Hippocampal formation (tissue), 2 donors: ENCODE data around the gene NINJ2.

Experiments used
- DNase-seq, 2 donors: peaks; one replicate each; lab custom pipeline; 2025; lab: John Stamatoyannopoulos, UW

NINJ2 gene

DNA sequence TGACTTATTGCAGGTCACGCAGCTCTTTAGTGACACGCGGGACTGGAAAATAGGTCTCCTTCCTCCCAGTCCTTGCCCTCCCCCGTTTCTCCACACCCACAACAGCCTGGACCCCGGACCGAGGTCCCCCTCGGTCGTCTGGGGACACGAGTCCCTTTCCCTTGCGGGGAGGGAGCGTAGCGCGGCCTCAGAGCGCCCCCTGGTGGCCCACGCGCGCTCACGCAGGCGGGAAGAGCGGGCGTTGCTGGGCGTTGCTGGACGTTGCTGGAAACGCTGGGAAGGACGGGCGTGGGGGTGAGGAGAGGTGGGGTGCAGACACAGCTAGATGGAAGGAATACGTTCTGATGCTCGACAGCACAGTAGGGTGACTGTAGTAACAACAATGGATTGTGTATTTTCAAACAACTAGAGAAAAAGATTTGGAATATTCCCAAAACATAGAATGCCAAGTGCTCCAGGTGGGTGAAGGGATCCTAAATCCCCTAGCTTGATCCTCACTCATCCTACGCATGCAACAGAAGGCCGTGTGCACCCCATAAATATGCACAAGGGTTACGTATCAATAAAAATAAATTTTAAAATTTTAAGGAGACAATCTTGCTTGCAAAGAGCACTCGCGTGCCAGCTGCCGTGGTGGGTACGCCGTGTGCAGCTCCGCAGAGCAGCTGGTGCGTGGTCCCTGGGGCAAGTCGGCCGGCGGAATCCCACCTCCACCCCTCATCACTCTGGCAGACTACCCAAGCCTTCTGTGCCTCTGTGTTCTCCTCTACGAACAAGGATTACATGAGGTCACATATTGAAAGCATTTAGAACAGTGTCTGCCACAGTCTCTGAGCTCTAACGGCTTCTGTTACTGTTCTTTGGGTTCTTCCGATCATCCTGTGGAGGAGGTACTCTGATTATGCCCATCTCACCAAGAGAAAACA is 116.1 kb downstream of the NINJ2 start:
- peak; percentile 36 to 50 for DNase-seq

DNA sequence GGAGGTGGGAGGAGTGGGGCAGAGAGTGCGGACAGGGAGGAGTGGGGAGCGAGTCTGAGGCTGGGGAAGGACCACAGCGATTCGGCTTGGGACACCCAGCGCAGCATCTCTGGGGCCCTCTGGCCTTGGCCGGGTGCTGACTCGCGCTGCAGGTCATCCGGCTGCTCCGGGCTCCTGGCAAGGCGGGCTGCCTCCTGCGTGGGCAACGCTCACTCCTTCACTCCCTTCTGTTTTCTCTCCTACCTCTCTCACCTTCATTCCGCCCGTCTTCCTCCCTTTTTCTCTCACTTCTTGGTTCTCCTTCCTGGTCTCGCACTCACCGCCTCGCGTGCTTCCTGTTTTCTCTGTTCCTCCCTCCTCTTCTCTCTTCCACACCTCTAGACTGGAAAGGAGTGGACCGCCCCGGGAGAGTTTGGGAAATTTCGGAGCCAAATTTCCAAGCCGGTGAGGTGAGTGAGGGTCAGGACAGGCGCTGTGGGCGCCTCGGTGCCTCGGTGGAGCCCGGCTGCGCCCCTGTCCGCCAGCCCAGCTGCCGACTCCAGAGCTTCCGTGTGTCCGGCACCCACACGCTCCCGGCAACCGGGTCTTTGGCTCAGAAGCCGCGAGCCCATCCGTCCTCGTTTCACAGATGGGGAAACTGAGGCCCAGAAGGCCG is 116.9 kb downstream of the NINJ2 start:
- no peak for DNase-seq

DNA sequence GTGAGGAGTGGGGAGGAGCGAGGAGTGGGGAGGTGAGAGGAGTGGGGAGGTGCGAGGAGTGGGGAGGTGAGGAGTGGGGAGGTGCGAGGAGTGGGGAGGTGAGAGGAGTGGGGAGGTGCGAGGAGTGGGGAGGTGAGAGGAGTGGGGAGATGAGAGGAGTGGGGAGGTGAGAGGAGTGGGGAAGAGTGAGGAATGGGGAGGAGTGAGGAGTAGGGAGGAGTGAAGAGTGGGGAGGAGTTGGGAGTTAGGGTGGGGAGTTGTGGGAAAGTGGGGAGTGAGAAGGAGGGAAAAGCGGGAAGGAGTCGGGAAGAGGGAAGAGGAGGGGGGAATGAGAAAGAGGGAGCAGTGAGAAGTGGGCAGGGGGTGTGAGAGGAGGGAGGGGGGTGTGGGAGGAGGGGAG is 117.4 kb downstream of the NINJ2 start:
- DNase-seq, result no peak

DNA sequence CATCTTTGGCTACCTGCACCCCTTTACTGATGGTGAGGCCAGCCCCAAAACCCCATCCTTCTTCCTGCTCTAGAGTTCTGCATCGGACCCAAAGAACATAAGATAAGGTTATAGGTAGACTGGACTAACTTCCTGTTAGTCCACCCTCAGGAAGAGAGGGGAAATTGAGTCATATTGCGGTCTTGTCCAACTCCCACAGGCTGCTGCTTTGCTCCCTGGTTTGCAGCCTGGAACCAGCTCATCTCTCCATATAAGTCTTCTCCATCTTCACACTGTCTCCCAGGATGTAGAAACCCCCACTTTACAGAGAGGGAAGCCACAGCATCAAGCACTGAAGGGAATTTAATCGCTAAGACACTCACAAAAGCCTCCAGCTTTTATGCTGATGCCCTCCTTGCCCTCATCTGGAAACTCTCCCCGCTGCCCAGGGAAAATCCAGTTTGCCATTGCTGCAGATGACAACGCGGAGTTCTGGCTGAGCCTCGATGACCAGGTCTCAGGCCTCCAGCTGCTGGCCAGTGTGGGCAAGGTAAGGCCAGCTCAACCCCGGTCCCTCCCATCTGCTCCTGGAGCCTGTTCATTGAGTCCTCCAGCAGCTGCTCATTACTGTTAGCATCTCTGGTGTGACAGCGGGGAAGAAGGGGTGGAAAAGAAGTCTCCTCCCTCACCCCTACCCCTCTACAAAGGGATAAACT is 118.2 kb downstream of the NINJ2 start:
- no peak for DNase-seq

DNA sequence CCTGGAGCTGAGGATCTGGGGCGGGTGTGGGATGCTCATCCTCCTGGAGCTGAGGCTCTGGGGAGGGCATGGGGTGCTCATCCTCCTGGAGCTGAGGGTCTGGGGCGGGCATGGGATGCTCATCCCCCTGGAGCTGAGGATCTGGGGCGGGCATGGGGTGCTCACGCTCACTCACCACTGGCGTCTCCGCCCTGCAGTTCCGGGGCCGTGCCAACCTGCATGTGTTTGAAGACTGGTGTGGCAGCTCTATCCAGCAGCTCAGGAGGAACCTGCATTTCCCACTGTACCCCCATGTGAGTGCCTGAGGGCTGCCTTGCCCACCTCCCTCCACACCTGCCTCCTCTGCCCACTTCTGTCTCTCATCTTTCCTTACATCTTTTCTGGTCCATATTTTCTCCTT is 119.1 kb downstream of the NINJ2 start:
- DNase-seq, result no peak

DNA sequence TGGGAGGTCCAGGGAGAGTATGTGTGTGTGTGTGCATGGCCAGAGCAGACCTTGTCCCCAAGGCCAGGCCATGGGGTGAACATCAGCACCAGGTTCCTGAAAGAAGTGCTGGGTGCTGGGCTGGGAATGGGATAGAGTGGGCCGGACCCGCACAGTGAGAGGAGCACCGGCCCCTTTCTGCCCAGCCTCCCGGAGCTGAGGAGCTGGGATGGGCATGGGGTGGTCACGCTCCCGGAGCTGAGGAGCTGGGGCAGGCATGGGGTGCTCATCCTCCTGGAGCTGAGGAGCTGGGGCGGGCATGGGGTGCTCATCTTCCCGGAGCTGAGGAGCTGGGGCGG is 120.2 kb downstream of the NINJ2 start:
- no peak for DNase-seq

DNA sequence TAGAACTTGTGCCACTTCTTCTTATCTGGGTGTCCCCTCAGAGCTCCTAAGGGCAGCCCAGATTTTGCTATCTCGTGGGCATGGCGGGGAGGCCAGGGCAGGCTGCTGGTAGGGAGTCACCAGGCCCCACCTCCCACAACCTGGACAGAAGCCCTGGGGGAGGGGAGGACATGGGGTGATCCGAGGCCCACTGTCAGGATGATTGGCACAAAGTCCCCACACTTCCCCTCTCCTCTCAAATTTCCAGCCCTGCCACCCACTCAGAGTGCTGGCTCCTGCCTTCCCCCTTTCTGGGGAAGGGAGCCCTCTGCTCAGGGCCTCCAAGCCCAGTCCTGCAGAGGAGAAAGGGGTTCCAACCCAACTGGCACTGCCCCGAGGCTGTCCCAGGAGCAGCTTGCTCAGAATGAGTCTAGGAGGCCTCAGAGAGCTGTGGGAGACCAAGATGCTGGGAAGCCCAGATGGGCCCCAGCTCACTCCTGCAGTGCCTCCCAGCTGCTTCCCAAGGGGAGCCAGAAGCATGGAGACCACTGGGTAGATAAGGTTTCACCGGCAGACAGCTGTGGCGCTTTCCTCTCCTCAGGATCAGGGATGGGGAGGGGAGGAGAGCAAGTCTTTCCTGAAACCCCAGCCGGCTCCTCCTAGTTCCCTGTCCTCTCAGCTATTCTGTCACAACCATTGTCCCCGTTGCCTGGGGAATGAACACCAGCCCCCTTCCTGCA is 120.7 kb downstream of the NINJ2 start:
- DNase-seq, result no peak

DNA sequence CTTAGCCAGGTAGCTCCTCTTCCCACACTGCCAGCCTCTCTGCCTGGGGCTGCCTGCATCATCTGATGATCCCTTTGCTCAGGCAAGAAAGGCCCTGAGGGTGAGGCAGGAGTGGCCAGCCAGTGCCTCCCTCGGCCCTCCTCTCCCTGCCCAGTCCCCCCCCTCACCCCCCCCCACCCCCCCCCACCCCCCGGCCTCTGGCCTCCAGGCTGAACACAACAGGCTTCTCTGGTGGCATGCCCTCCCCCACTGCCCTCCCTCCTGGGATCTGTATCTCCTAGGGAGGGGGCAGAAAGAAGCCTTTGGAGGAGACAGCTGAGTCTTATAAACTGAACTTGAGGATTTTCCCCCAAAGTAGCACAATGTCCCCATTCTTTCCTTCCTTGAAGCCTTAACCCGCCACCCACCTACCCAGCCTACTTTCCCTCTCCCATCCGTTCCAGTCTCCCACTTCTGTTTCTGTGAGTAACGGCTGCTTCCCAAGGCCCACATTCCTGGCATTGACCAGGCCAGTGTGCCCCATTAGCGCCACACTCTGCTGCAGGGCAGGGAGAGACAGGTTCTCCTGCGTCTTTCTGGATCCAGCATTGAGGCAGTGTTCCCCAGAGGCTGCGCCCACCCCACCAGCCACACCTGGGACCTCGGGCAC is 121.4 kb downstream of the NINJ2 start:
- DNase-seq, result no peak

DNA sequence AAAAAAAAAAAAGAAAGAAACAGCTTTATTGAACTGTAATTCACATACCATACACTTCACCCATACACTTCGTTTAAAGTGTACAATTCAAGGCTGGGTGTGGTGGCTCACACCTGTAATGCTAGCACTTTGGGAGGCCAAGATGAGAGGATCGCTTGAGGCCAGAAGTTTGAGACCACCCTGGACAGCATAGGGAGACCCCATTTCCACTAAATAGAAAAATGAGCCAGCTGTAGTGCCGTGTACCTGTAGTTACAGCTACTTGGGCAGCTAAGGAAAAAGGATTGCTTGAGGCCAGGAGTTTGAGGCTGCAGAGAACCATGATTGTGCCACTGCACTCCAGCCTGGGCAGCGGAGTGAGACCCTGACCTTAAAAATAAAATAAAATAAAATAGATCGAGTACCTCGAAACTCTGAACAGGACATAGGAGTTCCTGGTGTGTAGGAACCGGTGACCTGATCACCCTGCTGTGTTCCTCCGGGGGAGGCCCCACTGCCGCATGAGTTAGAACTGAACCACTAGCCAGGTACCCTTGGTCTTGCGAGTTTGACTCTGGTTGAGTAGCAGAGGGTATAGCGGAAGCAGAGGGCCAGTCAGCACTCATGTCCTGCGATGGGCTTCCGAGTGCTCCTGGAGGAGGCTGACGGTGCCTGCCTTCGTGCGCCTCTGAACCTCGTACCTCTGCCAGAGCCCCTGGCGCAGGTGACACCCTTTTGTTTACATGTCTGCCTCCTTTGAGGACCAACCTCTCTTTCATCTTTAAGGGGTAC is 123.5 kb downstream of the NINJ2 start:
- DNase-seq, result no peak

DNA sequence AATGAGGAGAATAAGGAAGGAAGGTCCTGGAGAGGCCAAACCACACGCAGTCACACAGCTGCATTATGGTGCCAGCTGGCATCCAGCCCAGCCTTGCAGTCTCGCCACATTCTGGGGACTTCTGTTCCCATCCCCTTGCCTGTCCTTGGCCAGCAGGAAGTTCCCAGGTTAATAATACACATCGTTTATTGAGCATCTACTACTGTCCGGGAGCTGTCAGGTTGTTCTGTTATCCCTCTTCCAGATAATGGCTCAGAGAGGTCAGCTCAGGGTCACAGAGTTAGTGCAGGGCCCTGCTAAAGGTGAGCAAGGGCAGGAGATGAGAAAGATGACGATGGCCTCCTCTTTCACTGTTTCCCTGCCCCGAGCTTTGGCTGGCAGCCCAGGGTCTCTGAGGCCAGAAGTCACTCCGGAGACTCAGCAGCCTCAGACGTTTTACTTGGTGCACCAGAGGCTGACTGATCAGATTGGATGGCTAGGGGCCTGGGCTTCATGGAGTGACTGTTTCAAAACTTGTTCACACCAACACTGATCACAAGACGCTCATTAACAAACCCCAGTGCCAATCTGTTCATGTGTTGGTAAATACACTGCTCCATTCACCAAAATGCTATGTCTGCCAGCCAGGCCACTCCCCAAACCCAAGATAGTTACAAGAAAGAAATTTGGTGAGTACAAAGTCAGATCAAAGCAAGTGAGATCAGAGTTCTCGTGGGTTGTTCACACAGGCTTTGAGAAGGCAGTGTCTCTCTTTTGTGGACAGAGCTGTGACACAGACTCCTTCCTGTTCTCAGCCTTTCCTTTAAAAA is 124.3 kb downstream of the NINJ2 start:
- peak in 1 of 2 donors; percentile 34 for DNase-seq

DNA sequence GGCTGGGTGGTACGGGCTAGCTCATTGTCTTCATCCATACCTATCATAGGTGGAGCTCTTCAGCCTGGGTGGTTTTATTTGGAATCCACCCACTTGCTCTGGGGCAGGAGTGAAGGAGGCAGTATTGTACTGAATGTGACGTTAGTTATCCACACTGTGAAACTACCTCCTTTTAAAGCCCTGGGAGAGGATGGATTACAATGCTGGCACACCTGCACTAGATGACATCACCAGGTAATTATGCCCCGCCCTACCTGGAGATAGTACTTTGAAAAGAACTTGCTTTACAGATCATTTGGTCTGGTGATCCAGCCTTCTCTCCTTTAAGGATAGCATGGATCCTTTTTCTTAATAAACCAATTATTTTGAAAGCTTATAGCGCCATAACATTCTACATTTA is 125.5 kb downstream of the NINJ2 start:
- DNase-seq, result no peak

DNA sequence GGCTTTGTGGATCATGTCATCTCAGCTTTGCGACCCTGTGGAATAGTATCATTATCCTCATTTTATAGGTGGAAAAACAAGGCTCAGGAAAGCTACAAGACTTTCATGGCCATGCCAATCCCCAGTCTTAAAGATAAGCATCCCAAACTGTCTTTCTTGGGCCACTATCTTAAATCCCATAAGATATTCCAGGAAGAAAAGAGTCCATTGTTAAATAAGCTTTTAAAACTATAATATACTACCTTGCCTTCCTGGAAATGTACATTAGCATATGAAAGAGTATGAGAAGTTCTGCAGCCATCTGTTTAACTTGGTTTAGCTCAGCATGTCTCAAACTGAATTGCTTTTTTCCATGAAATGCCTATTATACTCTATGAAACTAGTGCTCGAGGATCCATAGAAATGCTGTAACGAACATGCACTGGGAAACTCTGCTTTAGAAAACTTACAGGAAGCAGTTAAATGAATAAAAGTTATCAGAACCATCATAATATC is 126.4 kb downstream of the NINJ2 start:
- no peak for DNase-seq

DNA sequence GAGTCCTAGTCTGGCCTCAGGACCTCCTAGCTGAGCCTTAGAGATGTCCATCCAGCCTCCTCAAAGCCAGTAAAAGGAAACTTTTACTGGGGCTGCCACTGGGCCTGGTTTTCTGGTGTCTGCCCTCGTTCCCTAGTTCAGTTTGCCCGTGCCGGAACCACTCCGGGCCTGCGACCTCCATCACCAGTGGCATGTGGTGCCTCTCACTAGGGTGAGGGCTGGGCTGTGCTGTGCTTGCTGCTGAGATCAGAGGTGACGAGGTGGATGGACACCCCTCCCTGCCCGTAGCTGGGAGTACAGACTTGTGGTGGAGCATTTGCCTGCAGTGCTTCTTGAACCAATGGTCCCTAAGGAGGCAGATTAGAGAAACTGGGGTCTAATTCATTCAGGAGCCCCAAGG is 127.8 kb downstream of the NINJ2 start:
- no peak for DNase-seq

DNA sequence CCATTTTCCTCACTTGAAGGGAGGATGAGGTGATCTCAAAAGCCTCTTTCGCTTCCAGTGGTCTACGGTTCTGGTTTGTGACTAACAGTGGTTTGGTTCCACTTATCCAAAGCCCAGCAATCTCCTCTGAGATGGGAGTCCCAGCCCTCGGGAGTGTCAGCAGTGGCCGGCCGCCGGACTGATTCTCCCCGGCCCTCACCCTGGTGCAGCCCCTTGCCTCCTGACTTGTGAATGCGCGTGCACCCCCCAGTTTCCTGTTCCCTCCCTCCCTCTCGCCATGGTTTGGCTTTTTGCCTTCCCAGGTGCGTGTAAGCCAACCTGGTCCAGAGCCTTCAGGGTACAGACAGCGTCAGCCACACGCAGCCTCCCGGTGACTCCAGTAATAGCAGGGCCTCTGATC is 129.0 kb downstream of the NINJ2 start:
- no peak for DNase-seq

DNA sequence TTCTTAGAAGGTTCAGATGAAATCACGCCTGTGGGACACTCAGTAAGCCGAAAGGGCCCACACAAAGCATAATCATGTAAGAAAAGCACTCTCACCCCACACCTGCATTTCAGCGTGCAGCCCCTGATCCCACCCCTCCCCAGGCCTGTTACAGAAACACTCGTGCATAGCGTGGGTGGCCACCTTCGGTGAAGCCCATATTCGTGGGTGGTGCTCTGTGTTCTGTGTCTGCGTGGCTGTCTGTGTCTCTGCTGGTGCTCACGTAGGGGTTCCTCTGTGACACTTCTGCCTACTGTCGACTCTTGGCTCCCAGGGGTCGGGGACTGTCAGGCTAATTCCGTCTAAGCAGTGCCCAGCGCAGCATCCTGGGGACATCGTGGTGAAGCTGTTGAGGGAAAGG is 129.5 kb downstream of the NINJ2 start:
- no peak for DNase-seq

DNA sequence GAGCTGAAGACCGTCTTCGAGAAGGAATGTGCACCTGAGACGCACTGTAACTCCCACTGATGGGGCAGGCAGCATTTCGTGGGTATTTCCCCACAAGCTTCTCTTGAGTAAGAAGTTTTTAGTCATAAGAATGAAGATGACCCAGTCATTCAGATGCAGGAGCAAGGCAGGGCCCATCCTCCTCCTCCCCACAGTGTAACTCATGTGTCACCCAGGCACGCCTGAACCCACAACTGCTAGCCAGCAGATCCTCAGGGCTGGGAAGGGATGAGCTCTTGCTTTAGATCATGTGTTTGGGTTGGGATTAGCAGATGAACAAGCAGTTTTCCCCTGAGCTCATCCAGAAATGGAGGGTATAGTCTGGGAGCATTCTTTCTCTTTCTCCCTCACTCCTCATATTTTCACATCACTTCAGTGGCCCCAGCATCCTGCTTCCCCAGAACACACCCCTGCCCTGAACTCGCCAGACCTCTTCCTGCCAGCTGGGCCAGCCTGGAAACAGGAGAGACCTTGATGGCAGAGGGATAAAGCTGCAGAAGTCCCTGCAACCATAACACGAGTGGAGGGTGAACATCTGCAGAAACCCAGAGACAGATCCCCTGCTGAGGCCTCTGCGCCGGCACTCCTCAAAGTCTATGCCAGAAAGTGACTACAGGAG is 130.2 kb downstream of the NINJ2 start:
- no peak for DNase-seq

DNA sequence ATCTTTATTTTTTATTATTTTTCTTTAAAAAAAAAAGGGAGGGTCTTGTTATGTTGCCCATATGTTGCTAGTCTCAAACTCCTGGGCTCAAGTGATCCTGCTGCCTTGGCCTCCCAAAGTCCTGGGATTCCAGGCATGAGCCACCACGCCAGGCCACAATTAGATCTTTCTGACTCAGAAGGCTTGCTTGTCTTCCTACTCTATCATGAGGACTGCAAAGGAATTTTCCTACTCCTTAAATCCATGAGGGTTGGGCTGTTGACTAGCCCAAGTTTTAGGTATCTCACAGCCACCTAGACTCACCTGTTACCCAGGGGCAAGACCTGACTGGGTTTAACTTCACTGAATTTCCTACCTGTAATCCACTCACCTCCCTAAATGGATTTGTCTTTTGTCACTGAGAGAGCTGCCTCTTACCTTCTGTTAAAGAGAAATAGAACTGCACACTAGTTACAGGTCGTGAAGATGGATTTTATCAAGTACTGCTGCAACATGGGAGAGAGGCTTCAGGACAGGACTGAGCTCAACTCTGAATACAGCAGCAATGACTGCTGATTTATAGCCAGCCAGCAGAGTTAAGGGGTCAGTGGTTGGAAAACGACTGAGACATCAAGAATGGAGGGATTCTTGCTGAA is 131.2 kb downstream of the NINJ2 start:
- DNase-seq, result no peak

DNA sequence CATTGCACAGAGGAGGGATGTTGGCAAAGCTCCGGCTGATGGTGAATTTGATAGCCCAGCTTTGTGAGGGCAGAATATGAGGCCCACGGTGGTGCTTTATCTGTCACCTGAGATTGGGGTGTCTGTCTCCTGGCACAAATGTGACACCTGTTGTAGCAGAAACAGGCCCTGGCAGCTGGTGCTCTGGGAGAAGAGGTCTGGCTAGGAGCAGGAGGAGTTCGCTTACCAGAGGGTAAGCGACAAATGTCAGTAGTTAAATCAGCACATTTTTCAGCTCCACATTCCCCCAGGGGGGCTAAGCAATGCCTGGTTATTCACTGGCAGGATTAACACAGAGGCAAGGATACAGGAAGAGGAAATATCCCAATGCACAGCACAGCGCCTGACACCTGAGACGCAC is 132.4 kb downstream of the NINJ2 start:
- DNase-seq, result no peak

DNA sequence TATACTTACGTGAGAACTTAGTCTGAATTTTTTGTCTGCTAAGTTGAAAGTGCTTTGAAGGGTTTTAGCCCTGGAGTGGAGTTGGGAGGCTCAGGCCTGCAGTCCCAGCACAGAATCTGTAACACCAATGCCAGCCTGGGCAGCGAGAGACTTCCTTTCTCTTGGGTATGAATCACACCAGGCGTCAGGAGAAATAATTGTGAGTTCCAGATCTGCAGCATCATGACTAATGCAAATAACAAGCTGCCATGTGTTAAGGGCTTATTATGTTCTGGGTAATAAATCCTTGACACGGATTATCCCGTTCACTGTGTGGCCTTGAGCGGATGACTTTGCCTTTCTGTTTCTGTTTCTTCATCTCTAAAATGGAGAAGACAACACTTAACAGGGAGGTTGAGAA is 132.9 kb downstream of the NINJ2 start:
- DNase-seq, result no peak
